Measurements from ENCODE around the gene NINJ2.

The NINJ2 gene

GRCh38 chr12:617304-617915 is 45.8 kb downstream of the NINJ2 start:
- no peak for DNase-seq (ENCODE audit: low read depth in 1 of 2, low spot score in 1 of 2)

- DNase-seq (ENCODE audit: low read depth in 1 of 2, low spot score in 1 of 2): no peak
Measured at GRCh38 chr12:615620-616019, 47.6 kb downstream of the NINJ2 start.

- DNase-seq (ENCODE audit: low read depth in 1 of 2, low spot score in 1 of 2): peak in 1 of 2 donors; percentile 23
Measured at GRCh38 chr12:614411-614970, 48.8 kb downstream of the NINJ2 start.

- DNase-seq (ENCODE audit: low read depth in 1 of 2, low spot score in 1 of 2): no peak
Measured at GRCh38 chr12:613996-614395, 49.2 kb downstream of the NINJ2 start.

GRCh38 chr12:612886-613285 is 50.4 kb downstream of the NINJ2 start:
- no peak for DNase-seq (ENCODE audit: low read depth in 1 of 2, low spot score in 1 of 2)

- no peak for DNase-seq (ENCODE audit: low read depth in 1 of 2, low spot score in 1 of 2)
Measured at GRCh38 chr12:612293-612692, 51.0 kb downstream of the NINJ2 start.

GRCh38 chr12:611721-612120 is 51.5 kb downstream of the NINJ2 start:
- no peak for DNase-seq (ENCODE audit: low read depth in 1 of 2, low spot score in 1 of 2)

- no peak for DNase-seq (ENCODE audit: low read depth in 1 of 2, low spot score in 1 of 2)
Measured at GRCh38 chr12:608921-609320, 54.3 kb downstream of the NINJ2 start.

- DNase-seq (ENCODE audit: low read depth in 1 of 2, low spot score in 1 of 2): no peak
Measured at GRCh38 chr12:608413-608812, 54.8 kb downstream of the NINJ2 start.

- DNase-seq (ENCODE audit: low read depth in 1 of 2, low spot score in 1 of 2): no peak
Measured at GRCh38 chr12:607541-608001, 55.7 kb downstream of the NINJ2 start.

GRCh38 chr12:604956-605355 is 58.3 kb downstream of the NINJ2 start:
- no peak for DNase-seq (ENCODE audit: low read depth in 1 of 2, low spot score in 1 of 2)

GRCh38 chr12:602700-603068 is 60.6 kb downstream of the NINJ2 start:
- no peak for DNase-seq (ENCODE audit: low read depth in 1 of 2, low spot score in 1 of 2)

- DNase-seq (ENCODE audit: low read depth in 1 of 2, low spot score in 1 of 2): no peak
Measured at GRCh38 chr12:601976-602699, 61.1 kb downstream of the NINJ2 start.

- DNase-seq (ENCODE audit: low read depth in 1 of 2, low spot score in 1 of 2): no peak
Measured at GRCh38 chr12:599756-600155, 63.5 kb downstream of the NINJ2 start.

- DNase-seq (ENCODE audit: low read depth in 1 of 2, low spot score in 1 of 2): no peak
Measured at GRCh38 chr12:597926-598568, 65.2 kb downstream of the NINJ2 start.

GRCh38 chr12:593396-594270 is 69.6 kb downstream of the NINJ2 start:
- DNase-seq (ENCODE audit: low read depth in 1 of 2, low spot score in 1 of 2): no peak

GRCh38 chr12:592024-592505 is 71.2 kb downstream of the NINJ2 start:
- DNase-seq (ENCODE audit: low read depth in 1 of 2, low spot score in 1 of 2): no peak

- no peak for DNase-seq (ENCODE audit: low read depth in 1 of 2, low spot score in 1 of 2)
Measured at GRCh38 chr12:591167-592023, 71.8 kb downstream of the NINJ2 start.

- DNase-seq (ENCODE audit: low read depth in 1 of 2, low spot score in 1 of 2): no peak
Measured at GRCh38 chr12:590206-590750, 73.0 kb downstream of the NINJ2 start.

GRCh38 chr12:588646-589045 is 74.6 kb downstream of the NINJ2 start:
- no peak for DNase-seq (ENCODE audit: low read depth in 1 of 2, low spot score in 1 of 2)

All from activated CD4-positive, alpha-beta T cell treated with anti-CD3 and anti-CD28 coated beads, Interleukin-2, amount 50 U/mL, for 24 hours (primary cell).